ENCODE measurements around the gene CHRNG.

The CHRNG gene

GRCh38 chr2:232522623-232523401 lies 16.7 kb upstream of the CHRNG start:
- no peak for TF ChIP-seq NFIC (IDR thresholded peaks at IDR 0.05)
- TF ChIP-seq TAF1 (IDR thresholded peaks at IDR 0.05; ENCODE audit: low read depth) = no peak
- no peak for TF ChIP-seq USF1 (IDR thresholded peaks at IDR 0.05)

- TF ChIP-seq TCF12 (IDR thresholded peaks at IDR 0.05; ENCODE audit: low read depth) (no peak), TEAD4 (IDR thresholded peaks at IDR 0.05) (no peak), FOXM1 (IDR thresholded peaks at IDR 0.05; ENCODE audit: borderline replicate concordance, low read depth) (no peak), MAX (IDR thresholded peaks at IDR 0.05) (no peak), CREB1 (IDR thresholded peaks at IDR 0.05; ENCODE audit: low read depth) (no peak), ZBTB7A (IDR thresholded peaks at IDR 0.05; ENCODE audit: low read depth) (no peak), EP300 (IDR thresholded peaks at IDR 0.05; ENCODE audit: borderline replicate concordance) (no peak), RAD21 (IDR thresholded peaks at IDR 0.05; ENCODE audit: low read depth) (no peak), REST (IDR thresholded peaks at IDR 0.05; ENCODE audit: low read depth) (no peak), CEBPB (IDR thresholded peaks at IDR 0.05) (no peak), YY1 (IDR thresholded peaks at IDR 0.05; ENCODE audit: low read depth) (no peak), EGR1 (IDR thresholded peaks at IDR 0.05) (no peak)
These were observed 16.1 kb upstream of the CHRNG start for GRCh38 chr2:232523402-232523681.

GRCh38 chr2:232523682-232524597 lies 15.6 kb upstream of the CHRNG start:
- TF ChIP-seq NFIC (IDR thresholded peaks at IDR 0.05) (no peak), EGR1 (IDR thresholded peaks at IDR 0.05) (no peak), CREB1 (IDR thresholded peaks at IDR 0.05; ENCODE audit: low read depth) (no peak), MAX (IDR thresholded peaks at IDR 0.05) (no peak), CEBPB (IDR thresholded peaks at IDR 0.05) (no peak), FOXM1 (IDR thresholded peaks at IDR 0.05; ENCODE audit: borderline replicate concordance, low read depth) (no peak), USF1 (IDR thresholded peaks at IDR 0.05) (no peak), TAF1 (IDR thresholded peaks at IDR 0.05; ENCODE audit: low read depth) (no peak), TEAD4 (IDR thresholded peaks at IDR 0.05) (no peak), YY1 (IDR thresholded peaks at IDR 0.05; ENCODE audit: low read depth) (no peak), RAD21 (IDR thresholded peaks at IDR 0.05; ENCODE audit: low read depth) (no peak), ZBTB7A (IDR thresholded peaks at IDR 0.05; ENCODE audit: low read depth) (no peak)

GRCh38 chr2:232524771-232525170 lies 14.7 kb upstream of the CHRNG start:
- no peak for TF ChIP-seq CEBPB (IDR thresholded peaks at IDR 0.05)

- TF ChIP-seq TCF12 (IDR thresholded peaks at IDR 0.05; ENCODE audit: low read depth) (no peak), NFIC (IDR thresholded peaks at IDR 0.05) (no peak), MAX (IDR thresholded peaks at IDR 0.05) (no peak), TAF1 (IDR thresholded peaks at IDR 0.05; ENCODE audit: low read depth) (no peak), REST (IDR thresholded peaks at IDR 0.05; ENCODE audit: low read depth) (no peak), USF1 (IDR thresholded peaks at IDR 0.05) (no peak), EGR1 (IDR thresholded peaks at IDR 0.05) (no peak), ZBTB7A (IDR thresholded peaks at IDR 0.05; ENCODE audit: low read depth) (no peak; the same call in 1 of the 2 replicates), TEAD4 (IDR thresholded peaks at IDR 0.05) (no peak), CREB1 (IDR thresholded peaks at IDR 0.05; ENCODE audit: low read depth) (no peak), EP300 (IDR thresholded peaks at IDR 0.05; ENCODE audit: borderline replicate concordance) (no peak), CEBPB (IDR thresholded peaks at IDR 0.05) (no peak), FOXM1 (IDR thresholded peaks at IDR 0.05; ENCODE audit: borderline replicate concordance, low read depth) (no peak)
These were observed 14.3 kb upstream of the CHRNG start for GRCh38 chr2:232525199-232525598.
